CD4-positive, alpha-beta T cell (primary cell): ENCODE measurements around the gene BMP3. TPM values are rescaled to one million over a fixed set of nuclear protein-coding genes. Genes with fewer than 3 reads are reported as not detected.

Source experiments
- ATAC-seq: fragments of 200-7000 bp; cut with Tn5 transposase; one replicate; pipeline ENCODE4 v1.10.0; 2022; ENCODE audit warnings: mild to moderate bottlenecking; ENCODE audit not compliant: poor library complexity
- CTCF ChIA-PET: fragments of 350-600 bp; sonication (Branson Sonifier 250); formaldehyde crosslinking; loops from one replicate; lab custom pipeline; 2021; ENCODE audit warnings: antibody characterized with exemption, inconsistent platforms; lab: Charles Lee
- POLR2A ChIA-PET: fragments of 350-600 bp; sonication (Branson Sonifier 250); formaldehyde crosslinking; loops from one replicate; lab custom pipeline; 2021; ENCODE audit warnings: antibody characterized with exemption, inconsistent platforms; lab: Charles Lee
- DNase-seq, 14 experiments: peaks; one replicate each; pipeline ENCODE4 v3.0.0-alpha.2; 2013 to 2020; ENCODE audit warnings: mixed read lengths in 2 of 14
- H3K27ac ChIP-seq, 2 donors: one replicate each; pipeline versions ENCODE4 v1.5.1 to v1.7.0; 2013; ENCODE audit warnings: low read length in 2 of 2, low read depth in 1 of 2, mild to moderate bottlenecking in 1 of 2
- H3K27me3 ChIP-seq, 2 experiments: 1 replicate in 1 of 2; 2 replicates in 1 of 2; pipeline versions ENCODE4 v1.6.1 to v1.7.0; 2013; ENCODE audit warnings: low read length in 2 of 2, control low read depth in 1 of 2, mild to moderate bottlenecking in 1 of 2, moderate library complexity in 1 of 2; ENCODE audit not compliant: insufficient read depth in 2 of 2, control insufficient read depth in 1 of 2
- H3K36me3 ChIP-seq: one replicate; pipeline ENCODE4 v1.6.1; 2013; ENCODE audit warnings: low read length, control low read depth; ENCODE audit not compliant: insufficient read depth
- H3K4me1 ChIP-seq: one replicate; pipeline ENCODE4 v1.6.1; 2013; ENCODE audit warnings: low read length, control low read depth; ENCODE audit not compliant: insufficient read depth
- H3K4me3 ChIP-seq: one replicate; pipeline ENCODE4 v1.5.1; 2013; ENCODE audit warnings: mild to moderate bottlenecking, low read length, moderate library complexity
- H3K9me3 ChIP-seq, 2 experiments: 1 replicate in 1 of 2; 2 replicates in 1 of 2; pipeline versions ENCODE4 v1.6.1 to v1.7.0; 2013; ENCODE audit warnings: low read length in 2 of 2, mild to moderate bottlenecking in 2 of 2, control low read depth in 1 of 2, moderate library complexity in 1 of 2; ENCODE audit not compliant: control insufficient read depth in 1 of 2, insufficient read depth in 1 of 2
- H3K27ac Mint-ChIP-seq: one replicate; pipeline ENCODE4 v1.8.0; 2020; ENCODE audit warnings: mixed read lengths
- H3K27me3 Mint-ChIP-seq: one replicate; pipeline ENCODE4 v1.8.0; 2021; ENCODE audit warnings: mixed read lengths
- H3K36me3 Mint-ChIP-seq: one replicate; pipeline ENCODE4 v1.8.0; 2021; ENCODE audit warnings: low read depth, mixed read lengths
- H3K4me1 Mint-ChIP-seq: one replicate; pipeline ENCODE4 v1.8.0; 2021; ENCODE audit warnings: low read depth, mixed read lengths
- H3K4me3 Mint-ChIP-seq: one replicate; pipeline ENCODE4 v1.8.0; 2020; ENCODE audit warnings: mild to moderate bottlenecking, mixed read lengths
- H3K9me3 Mint-ChIP-seq: one replicate; pipeline ENCODE4 v1.8.0; 2020; ENCODE audit warnings: mixed read lengths
- CTCF ChIP-seq: fragments of 200-600 bp; IDR thresholded peaks from one replicate; pipeline ENCODE4 v1.8.0; 2022; ENCODE audit warnings: antibody characterized with exemption, mild to moderate bottlenecking
- intact Hi-C, 2 experiments: fragments of 100-400 bp; cut with DNase I in 1 of 2; cut with micrococcal nuclease in 1 of 2; formaldehyde crosslinking; loops; one replicate each; pipeline versions ENCODE4 v1.15.1 to v1.9.0; 2023 to 2025; cut with DNase I, micrococcal nuclease
- total RNA-seq, 174 experiments: library from RNA in 2 of 174; stranded (reverse) in 2 of 174; gene quantifications; one replicate each; pipeline ENCODE4 v1.2.3 and lab custom pipeline; 2021 to 2026

Gene BMP3
- total RNA-seq, 2 experiments from 2014 or later = not detected

GRCh38 chr4:81084634-81085033 lies 54.1 kb downstream of the BMP3 start:
- POLR2A ChIA-PET = no interaction called here

GRCh38 chr4:81085291-81085690 lies 54.8 kb downstream of the BMP3 start:
- Histone ChIP-seq H3K4me3 (no peak overlapping the region), H3K36me3 (no peaks in the 10 kb centered on the region), H3K27ac (no peak overlapping the region), H3K4me1 (no peaks in the 10 kb centered on the region), H3K9me3 (no peaks in the 10 kb centered on the region), H3K27me3 (no peaks in the 10 kb centered on the region)
- DNase-seq (no peak), ATAC-seq (no peak)
- Mint-ChIP-seq H3K4me3 (no peak overlapping the region), H3K27me3 (no peaks in the 10 kb centered on the region), H3K9me3 (no peaks in the 10 kb centered on the region), H3K27ac (no peak overlapping the region), H3K36me3 (no peaks in the 10 kb centered on the region), H3K4me1 (no peaks in the 10 kb centered on the region)
- POLR2A ChIA-PET = no interaction called here
- CTCF ChIA-PET = no interaction called here
- intact Hi-C loops = loop anchor here in 1 of 2 experiments (5.0 kb wide), 1 partner anchor 172 kb away; no protein-coding TSS in a partner anchor
- no peak for TF ChIP-seq CTCF

More at GRCh38 chr4:81084634-81085033, 54.1 kb downstream of the BMP3 start:
- H3K27me3 Mint-ChIP-seq = no peaks in the 10 kb centered on the region
- no peaks in the 10 kb centered on the region for H3K36me3 ChIP-seq
- H3K9me3 Mint-ChIP-seq = no peaks in the 10 kb centered on the region
- intact Hi-C loops = loop anchor here in 1 of 2 experiments (5.0 kb wide), 1 partner anchor 173 kb away; no protein-coding TSS in a partner anchor
- H3K4me1 ChIP-seq = no peaks in the 10 kb centered on the region
- H3K4me3 ChIP-seq = no peak overlapping the region
- H3K4me3 Mint-ChIP-seq = no peak overlapping the region
- CTCF ChIA-PET = interaction anchor here (1.0 kb wide), 1 partner anchor 268 kb away, joined by 3 read pairs; no protein-coding TSS in a partner anchor
- no peaks in the 10 kb centered on the region for H3K9me3 ChIP-seq
- ATAC-seq (no peak), DNase-seq (no peak)
- H3K27ac ChIP-seq = no peak overlapping the region
- H3K27ac Mint-ChIP-seq = no peak overlapping the region
- no peak for TF ChIP-seq CTCF
- H3K27me3 ChIP-seq = no peaks in the 10 kb centered on the region
- no peaks in the 10 kb centered on the region for H3K4me1 Mint-ChIP-seq
- no peaks in the 10 kb centered on the region for H3K36me3 Mint-ChIP-seq

GRCh38 chr4:81085979-81086378 lies 55.5 kb downstream of the BMP3 start:
- intact Hi-C loops = loop anchor here in 1 of 2 experiments (5.0 kb wide), 1 partner anchor 171 kb away; no protein-coding TSS in a partner anchor

More at GRCh38 chr4:81085979-81086378, 55.5 kb downstream of the BMP3 start:
- CTCF ChIA-PET = no interaction called here
- ATAC-seq = no peak
- Mint-ChIP-seq H3K4me1 (no peaks in the 10 kb centered on the region), H3K4me3 (no peak overlapping the region), H3K27ac (no peak overlapping the region), H3K36me3 (no peaks in the 10 kb centered on the region), H3K27me3 (no peaks in the 10 kb centered on the region), H3K9me3 (no peaks in the 10 kb centered on the region)
- H3K4me3 ChIP-seq = no peak overlapping the region
- POLR2A ChIA-PET = no interaction called here
- no peak for TF ChIP-seq CTCF
- no peaks in the 10 kb centered on the region for H3K4me1 ChIP-seq
- H3K9me3 ChIP-seq = no peaks in the 10 kb centered on the region
- H3K27ac ChIP-seq = no peak overlapping the region
- no peaks in the 10 kb centered on the region for H3K36me3 ChIP-seq
- DNase-seq = no peak
- H3K27me3 ChIP-seq = no peaks in the 10 kb centered on the region
